Activated CD4-positive, alpha-beta memory T cell treated with anti-CD3 and anti-CD28 coated beads for 36 hours (primary cell): ENCODE measurements around the gene CDCA4. TPM values are rescaled to one million over a fixed set of nuclear protein-coding genes. Genes with fewer than 3 reads are reported as not detected.

Source experiments
- CTCF ChIA-PET: fragments of 350-600 bp; sonication (Branson Sonifier 250); formaldehyde crosslinking; loops from one replicate; lab custom pipeline; 2021; ENCODE audit warnings: antibody characterized with exemption, inconsistent platforms; lab: Charles Lee
- POLR2A ChIA-PET: fragments of 350-600 bp; sonication (Branson Sonifier 250); formaldehyde crosslinking; loops from one replicate; lab custom pipeline; 2021; ENCODE audit warnings: antibody characterized with exemption; lab: Charles Lee
- DNase-seq: peaks from one replicate; pipeline ENCODE4 v3.0.0-alpha.2; 2020
- H3K27ac Mint-ChIP-seq: one replicate; pipeline ENCODE4 v1.8.0; 2021; ENCODE audit warnings: mixed read lengths
- H3K27me3 Mint-ChIP-seq: one replicate; pipeline ENCODE4 v1.8.0; 2021; ENCODE audit warnings: mixed read lengths
- H3K36me3 Mint-ChIP-seq: one replicate; pipeline ENCODE4 v1.8.0; 2021; ENCODE audit warnings: mixed read lengths
- H3K4me1 Mint-ChIP-seq: one replicate; pipeline ENCODE4 v1.8.0; 2021; ENCODE audit warnings: low read depth, mixed read lengths
- H3K4me3 Mint-ChIP-seq: one replicate; pipeline ENCODE4 v1.8.0; 2021; ENCODE audit warnings: mild to moderate bottlenecking, mixed read lengths
- H3K9me3 Mint-ChIP-seq: one replicate; pipeline ENCODE4 v1.8.0; 2021; ENCODE audit warnings: mixed read lengths
- intact Hi-C: fragments of 100-400 bp; cut with micrococcal nuclease; formaldehyde crosslinking; loops from one replicate; pipeline ENCODE4 v1.15.1; 2023
- total RNA-seq, 2 experiments: library from RNA; stranded (reverse); gene quantifications; one replicate each; pipeline ENCODE4 v1.2.3, GENCODE V29; 2021

The CDCA4 gene
- total RNA-seq, 2 experiments from 2014 or later, result 63.4 to 69.1 TPM

- no peak for DNase-seq
- H3K9me3 Mint-ChIP-seq, result no peaks in the 10 kb centered on the region
- peak overlapping the region; percentile 84 for H3K27ac Mint-ChIP-seq
- POLR2A ChIA-PET, result interaction anchor here (1.4 to 2.6 kb wide), 2 partner anchors 34 to 43 kb away, joined by 3 to 16 read pairs; partner anchors contain the start of gene GPR132
- CTCF ChIA-PET, result interaction anchor here (0.6 to 10.2 kb wide), 3 partner anchors 22 to 277 kb away, joined by 4 to 75 read pairs (median 5); no protein-coding TSS in a partner anchor
- no peaks in the 10 kb centered on the region for H3K27me3 Mint-ChIP-seq
- H3K4me1 Mint-ChIP-seq, result peaks cover 71% of the 10 kb centered on the region
- intact Hi-C loops, result no loop called here
- H3K4me3 Mint-ChIP-seq, result peak overlapping the region; percentile 93
- H3K36me3 Mint-ChIP-seq, result peaks cover 25% of the 10 kb centered on the region
Observed at GRCh38 chr14:105022276-105022670, 1.4 kb upstream of the CDCA4 start.

DNA sequence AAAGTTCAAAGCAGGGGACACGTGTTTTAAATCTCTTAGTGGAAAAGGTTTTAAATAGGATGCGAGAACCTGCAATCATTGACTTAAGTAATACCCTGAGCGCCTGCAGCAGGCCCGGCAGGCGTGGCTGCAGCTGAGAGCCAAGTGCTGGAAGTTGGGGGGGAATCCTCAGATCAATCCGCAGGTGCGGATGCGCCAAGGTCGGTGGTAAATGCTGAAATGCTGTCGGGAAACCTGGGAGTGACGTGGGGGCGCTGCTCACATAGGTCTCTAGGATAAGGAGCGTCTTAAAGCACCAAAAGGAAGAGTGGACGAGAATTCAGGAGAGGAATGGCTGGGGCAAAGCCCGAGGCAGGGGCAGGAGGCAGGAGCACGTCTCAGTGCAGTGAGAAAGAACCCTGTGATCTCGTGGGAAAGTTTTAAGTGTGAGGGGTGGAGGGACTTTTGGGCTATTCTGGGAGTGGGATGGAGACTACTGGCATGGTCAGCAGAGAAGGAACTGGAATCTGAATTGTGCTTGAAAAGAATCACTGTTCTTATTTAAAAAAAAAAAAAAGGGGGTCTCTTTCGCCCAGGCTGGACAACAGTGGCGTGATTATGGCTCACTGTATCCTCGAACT lies 883 bp upstream of the CDCA4 start:
- ChIA-PET POLR2A (interaction anchor here (0.7 to 3.9 kb wide), 5 partner anchors 35 to 279 kb away, joined by 3 to 18 read pairs (median 4); partner anchors contain the start of genes BRF1, CLBA1 and GPR132), CTCF (interaction anchor here (0.6 to 10.2 kb wide), 5 partner anchors 23 to 278 kb away, joined by 3 to 75 read pairs (median 5); no protein-coding TSS in a partner anchor)
- DNase-seq, result peak; percentile 59
- peak overlapping the region; percentile 84 for H3K27ac Mint-ChIP-seq
- peaks cover 27% of the 10 kb centered on the region for H3K36me3 Mint-ChIP-seq
- H3K27me3 Mint-ChIP-seq, result no peaks in the 10 kb centered on the region
- intact Hi-C loops, result loop anchor here (1.0 to 2.0 kb wide), 6 partner anchors 17 to 469 kb away; partner anchors contain the start of genes AHNAK2, BRF1 and TEDC1
- H3K4me3 Mint-ChIP-seq, result peak overlapping the region; percentile 93
- peaks cover 70% of the 10 kb centered on the region for H3K4me1 Mint-ChIP-seq
- H3K9me3 Mint-ChIP-seq, result no peaks in the 10 kb centered on the region

DNA sequence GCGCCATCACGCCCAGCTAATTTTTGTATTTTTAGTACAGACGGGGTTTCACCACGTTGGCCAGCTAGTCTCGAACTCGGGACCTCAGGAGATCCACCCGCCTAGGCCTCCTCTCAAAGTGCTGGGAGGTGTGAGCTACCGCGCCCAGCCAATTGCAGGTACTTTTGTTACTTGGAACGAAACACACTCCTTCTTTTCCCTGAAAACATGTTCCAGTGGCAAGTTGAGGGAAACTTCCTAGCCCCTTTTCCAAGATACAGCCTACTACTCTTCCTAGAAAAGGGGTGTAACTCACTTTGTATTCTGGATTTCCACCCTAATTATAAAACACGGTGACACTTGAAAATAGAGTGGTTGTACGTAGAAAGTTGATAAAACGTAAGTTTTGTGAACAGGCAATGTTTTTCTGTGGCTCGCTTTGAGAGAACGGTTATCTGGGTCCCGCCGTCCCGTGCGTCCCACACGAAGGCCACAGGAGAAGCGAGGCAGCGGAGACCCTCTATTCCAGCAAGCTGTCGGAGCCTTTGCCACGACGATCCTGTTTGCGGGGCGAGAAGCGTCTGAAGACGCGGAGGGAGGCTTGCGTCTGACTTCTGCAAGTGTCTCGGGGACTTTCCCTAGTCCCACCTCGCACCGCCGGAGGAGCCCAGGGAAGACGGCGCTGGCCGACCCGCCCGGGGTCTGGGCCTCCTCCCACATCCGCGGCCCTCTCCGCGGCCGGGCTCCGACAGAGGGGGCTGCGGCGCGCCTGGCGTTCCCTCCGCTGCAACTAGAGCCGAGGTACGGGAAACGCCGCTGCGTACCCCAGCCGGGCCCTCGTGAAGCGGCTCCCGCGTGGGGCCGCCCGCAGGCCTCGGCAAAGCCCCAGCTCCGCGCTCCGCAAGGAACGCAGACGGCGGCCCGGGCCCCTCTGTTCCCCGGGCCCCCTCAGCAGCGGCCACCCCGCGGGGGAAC lies 745 bp downstream of the CDCA4 start:
- Mint-ChIP-seq H3K27me3 (no peaks in the 10 kb centered on the region), H3K9me3 (no peaks in the 10 kb centered on the region), H3K36me3 (peaks cover 39% of the 10 kb centered on the region), H3K27ac (peak overlapping the region; percentile 88), H3K4me1 (peaks cover 72% of the 10 kb centered on the region), H3K4me3 (peak overlapping the region; percentile 93)
- POLR2A ChIA-PET, result interaction anchor here (0.7 to 3.9 kb wide), 10 partner anchors 12 to 50 kb away, joined by 3 to 18 read pairs (median 5); partner anchors contain the start of genes CLBA1 and GPR132
- peak; percentile 72 for DNase-seq
- CTCF ChIA-PET, result interaction anchor here (0.7 to 10.2 kb wide), 7 partner anchors 14 to 120 kb away, joined by 3 to 75 read pairs (median 4); no protein-coding TSS in a partner anchor
- intact Hi-C loops, result loop anchor here (2.0 kb wide), 4 partner anchors 15 to 471 kb away; partner anchors contain the start of genes AHNAK2, BRF1 and TEDC1

DNA sequence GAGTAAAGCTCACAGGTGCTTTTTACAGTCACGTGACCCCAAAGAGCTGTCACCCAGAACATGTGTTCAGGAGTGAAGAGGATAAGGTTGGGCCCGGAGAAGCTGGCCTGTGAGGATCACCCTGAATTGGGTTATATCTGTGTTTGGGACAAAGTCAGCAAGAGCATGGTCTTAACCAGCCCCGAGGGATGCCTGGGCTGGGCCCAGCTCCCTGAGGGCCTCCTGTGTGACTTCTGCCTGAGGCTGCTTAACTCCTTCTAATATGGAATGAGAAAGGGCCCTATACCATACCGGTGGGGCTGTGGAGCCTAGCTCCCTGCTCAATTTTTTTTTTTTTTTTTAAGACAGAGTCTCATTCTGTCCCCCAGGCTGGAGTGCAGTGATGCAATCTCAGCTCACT lies 2.5 kb downstream of the CDCA4 start:
- no peak overlapping the region for H3K27ac Mint-ChIP-seq

DNA sequence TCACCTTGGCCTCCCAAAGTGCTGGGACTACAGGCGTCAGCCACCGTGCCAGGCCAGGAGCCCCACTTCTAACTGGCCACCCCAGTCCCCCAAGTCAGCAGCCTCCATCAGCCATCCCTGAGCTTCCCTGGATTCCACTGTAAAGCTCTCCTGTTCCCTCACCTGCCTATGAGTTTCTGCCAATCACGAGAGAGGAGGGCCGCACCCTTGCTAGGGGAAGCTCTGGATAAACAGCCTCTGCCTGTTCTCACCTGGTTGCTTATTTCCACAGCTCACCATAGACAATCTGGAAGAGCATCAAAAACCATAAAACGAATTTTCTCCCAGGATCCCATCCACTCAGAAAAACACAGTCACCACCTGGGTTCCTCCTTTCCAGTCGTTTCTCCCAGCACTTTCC lies 5.0 kb downstream of the CDCA4 start:
- Mint-ChIP-seq H3K27ac (no peak overlapping the region), H3K4me1 (peaks cover 59% of the 10 kb centered on the region), H3K36me3 (peaks cover 61% of the 10 kb centered on the region), H3K27me3 (no peaks in the 10 kb centered on the region), H3K9me3 (no peaks in the 10 kb centered on the region), H3K4me3 (peak overlapping the region; percentile 16)
- ChIA-PET POLR2A (no interaction called here), CTCF (interaction anchor here (0.5 to 10.2 kb wide), 2 partner anchors 28 to 357 kb away, joined by 3 to 75 read pairs; no protein-coding TSS in a partner anchor)
- intact Hi-C loops, result no loop called here
- DNase-seq, result no peak

More for the DNA sequence above, 2.5 kb downstream of the CDCA4 start:
- ChIA-PET POLR2A (interaction anchor here (1.1 to 3.9 kb wide), 3 partner anchors 27 to 40 kb away, joined by 3 to 18 read pairs (median 4); partner anchors contain the start of gene CLBA1), CTCF (interaction anchor here (1.5 to 10.2 kb wide), 2 partner anchors 14 to 26 kb away, joined by 4 to 75 read pairs; no protein-coding TSS in a partner anchor)
- Mint-ChIP-seq H3K36me3 (peaks cover 44% of the 10 kb centered on the region), H3K27me3 (no peaks in the 10 kb centered on the region), H3K4me3 (peak overlapping the region; percentile 93), H3K9me3 (no peaks in the 10 kb centered on the region), H3K4me1 (peaks cover 74% of the 10 kb centered on the region)
- intact Hi-C loops, result no loop called here
- DNase-seq, result no peak

GRCh38 chr14:105015242-105015641 lies 5.6 kb downstream of the CDCA4 start:
- no peaks in the 10 kb centered on the region for H3K9me3 Mint-ChIP-seq
- CTCF ChIA-PET, result interaction anchor here (10.2 kb wide), 1 partner anchor 29 kb away, joined by 75 read pairs; no protein-coding TSS in a partner anchor
- H3K4me3 Mint-ChIP-seq, result no peak overlapping the region
- DNase-seq, result no peak
- peaks cover 65% of the 10 kb centered on the region for H3K36me3 Mint-ChIP-seq
- intact Hi-C loops, result no loop called here
- POLR2A ChIA-PET, result no interaction called here
- H3K27ac Mint-ChIP-seq, result peak overlapping the region; percentile 6
- no peaks in the 10 kb centered on the region for H3K27me3 Mint-ChIP-seq
- peaks cover 59% of the 10 kb centered on the region for H3K4me1 Mint-ChIP-seq

- H3K27ac Mint-ChIP-seq, result no peak overlapping the region
- POLR2A ChIA-PET, result interaction anchor here (0.6 kb wide), 1 partner anchor 72 kb away, joined by 3 read pairs; no protein-coding TSS in a partner anchor
- no peaks in the 10 kb centered on the region for H3K9me3 Mint-ChIP-seq
- CTCF ChIA-PET, result interaction anchor here (1.2 to 10.2 kb wide), 2 partner anchors 30 to 39 kb away, joined by 3 to 75 read pairs; no protein-coding TSS in a partner anchor
- no peaks in the 10 kb centered on the region for H3K27me3 Mint-ChIP-seq
- peaks cover 57% of the 10 kb centered on the region for H3K4me1 Mint-ChIP-seq
- DNase-seq, result no peak
- H3K4me3 Mint-ChIP-seq, result no peak overlapping the region
- intact Hi-C loops, result no loop called here
- H3K36me3 Mint-ChIP-seq, result peaks cover 65% of the 10 kb centered on the region
Observed at GRCh38 chr14:105014631-105015030, 6.3 kb downstream of the CDCA4 start.

- ChIA-PET CTCF (interaction anchor here (1.2 to 10.2 kb wide), 2 partner anchors 30 to 38 kb away, joined by 3 to 75 read pairs; no protein-coding TSS in a partner anchor), POLR2A (interaction anchor here (0.6 kb wide), 1 partner anchor 73 kb away, joined by 3 read pairs; no protein-coding TSS in a partner anchor)
- Mint-ChIP-seq H3K27me3 (no peaks in the 10 kb centered on the region), H3K4me3 (no peak overlapping the region), H3K36me3 (peaks cover 63% of the 10 kb centered on the region), H3K4me1 (peaks cover 51% of the 10 kb centered on the region), H3K27ac (no peak overlapping the region), H3K9me3 (no peaks in the 10 kb centered on the region)
- intact Hi-C loops, result no loop called here
- no peak for DNase-seq
Observed at GRCh38 chr14:105014032-105014431, 6.9 kb downstream of the CDCA4 start.

- Mint-ChIP-seq H3K36me3 (peaks cover 57% of the 10 kb centered on the region), H3K9me3 (no peaks in the 10 kb centered on the region), H3K4me1 (peaks cover 44% of the 10 kb centered on the region), H3K4me3 (no peak overlapping the region), H3K27me3 (no peaks in the 10 kb centered on the region), H3K27ac (no peak overlapping the region)
- POLR2A ChIA-PET, result no interaction called here
- CTCF ChIA-PET, result interaction anchor here (0.9 to 10.2 kb wide), 2 partner anchors 28 to 31 kb away, joined by 3 to 75 read pairs; partner anchors contain the start of gene CLBA1
- DNase-seq, result no peak
- intact Hi-C loops, result no loop called here
Observed at GRCh38 chr14:105013150-105013785, 7.6 kb downstream of the CDCA4 start.

DNA sequence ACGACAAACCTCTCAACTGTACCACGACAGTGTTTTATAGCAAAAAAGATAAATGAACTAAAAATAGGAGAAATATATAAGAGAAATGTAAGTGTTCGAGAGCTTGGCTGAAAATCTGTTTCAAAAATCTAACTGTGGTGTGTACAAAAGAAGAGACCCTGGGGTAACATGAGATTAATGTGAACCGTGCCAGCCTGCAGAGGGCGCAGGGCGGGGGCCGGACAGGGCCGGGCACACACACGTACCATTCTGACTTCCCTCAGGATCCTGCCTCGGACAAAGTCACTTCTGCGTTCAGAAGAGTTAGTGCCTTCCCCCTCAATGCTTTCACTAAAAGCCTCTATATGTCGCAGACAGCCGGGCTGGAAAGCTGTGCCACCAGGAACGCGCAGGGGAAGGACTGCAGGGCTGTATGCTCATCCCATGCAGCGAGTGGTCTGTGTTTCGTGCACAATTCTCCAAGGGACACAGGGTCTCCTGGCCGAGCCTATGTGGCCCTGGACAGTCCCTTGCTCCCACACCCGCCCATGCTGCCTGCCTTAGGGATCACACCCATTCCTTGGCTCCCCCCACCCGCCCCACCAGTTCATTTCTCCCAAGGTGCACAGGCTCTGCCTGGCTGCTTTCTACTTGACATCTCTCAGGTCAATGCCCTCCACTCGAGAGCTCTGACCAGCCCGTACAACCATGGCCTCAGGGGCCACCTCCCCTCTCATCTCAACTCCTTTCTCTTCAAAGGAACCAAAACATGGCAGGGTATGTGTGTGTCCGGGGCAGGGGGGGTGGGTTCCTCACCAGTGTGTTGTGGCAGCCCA lies 8.5 kb downstream of the CDCA4 start:
- H3K36me3 Mint-ChIP-seq, result peaks cover 53% of the 10 kb centered on the region
- intact Hi-C loops, result no loop called here

More for the DNA sequence above, 8.5 kb downstream of the CDCA4 start:
- Mint-ChIP-seq H3K27ac (no peak overlapping the region), H3K9me3 (no peaks in the 10 kb centered on the region), H3K4me3 (no peak overlapping the region), H3K4me1 (peaks cover 36% of the 10 kb centered on the region), H3K27me3 (no peaks in the 10 kb centered on the region)
- ChIA-PET CTCF (interaction anchor here (0.9 to 1.2 kb wide), 3 partner anchors 27 to 244 kb away, joined by 3 to 7 read pairs (median 3); partner anchors contain the start of gene CLBA1), POLR2A (no interaction called here)
- DNase-seq, result no peak
